Transverse colon (tissue), 4 donors: ENCODE results near the gene DRD3.

ENCODE experiments used
- CTCF ChIP-seq, 5 experiments: fragments of 200-600 bp in 3 of 5; fragments of 450-650 bp in 2 of 5; sonication (generic) in 3 of 5; IDR thresholded peaks; 1 replicate in 2 of 5; 2 replicates in 3 of 5; pipeline ENCODE4 v1.5.1; 2016 to 2017; ENCODE audit warnings: antibody characterized with exemption in 5 of 5, inconsistent platforms in 3 of 5, mild to moderate bottlenecking in 2 of 5, moderate library complexity in 1 of 5
- POLR2A ChIP-seq: fragments of 450-650 bp; IDR thresholded peaks from one replicate; pipeline ENCODE4 v1.6.1; 2016; ENCODE audit warnings: antibody characterized with exemption, mild to moderate bottlenecking, moderate library complexity
- POLR2AphosphoS5 ChIP-seq, 3 donors: sonication (generic); formaldehyde crosslinking; IDR thresholded peaks; one replicate each; pipeline ENCODE4 v1.6.1; 2016; ENCODE audit warnings: antibody characterized with exemption in 3 of 3

- TF ChIP-seq CTCF (IDR thresholded peaks at IDR 0.05) (no peak), POLR2AphosphoS5 (IDR thresholded peaks at IDR 0.05) (no peak), POLR2A (no peak)
Observed at GRCh38 chr3:114128231-114128630, 50.6 kb downstream of the DRD3 start.
